Stimulated activated CD4-positive, alpha-beta T cell treated with anti-CD3 and anti-CD28 coated beads, Interleukin-2, amount 100 ng/mL, for 4 hours (primary cell): ENCODE measurements around the gene EPHA6.

ENCODE experiments used
- DNase-seq: peaks from one replicate; pipeline ENCODE4 v3.0.0-alpha.2; 2020; ENCODE audit warnings: low read depth

Gene EPHA6

GRCh38 chr3:97646932-97647331 lies 832.5 kb downstream of the EPHA6 start:
- DNase-seq = no peak

GRCh38 chr3:97647441-97647982 lies 833.1 kb downstream of the EPHA6 start:
- no peak for DNase-seq

DNA sequence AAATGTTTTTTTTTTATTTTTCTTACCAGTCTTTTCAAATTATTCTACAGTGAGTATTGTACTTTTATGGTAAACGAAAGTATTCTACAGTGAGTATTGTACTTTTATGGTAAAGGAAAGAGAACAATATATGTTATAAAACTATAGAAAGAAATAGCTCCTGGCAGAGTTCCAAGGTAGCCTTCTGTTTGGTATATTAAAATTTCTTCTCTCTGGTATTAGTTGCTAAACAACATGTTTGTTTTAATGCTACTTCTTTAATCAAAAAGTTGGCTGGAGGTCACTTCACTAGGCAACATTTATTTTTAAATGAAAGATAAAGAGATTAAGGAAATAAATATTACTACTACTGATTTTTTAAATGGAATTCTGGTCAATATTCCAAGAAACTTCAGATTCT lies 841.6 kb downstream of the EPHA6 start:
- DNase-seq = no peak

DNA sequence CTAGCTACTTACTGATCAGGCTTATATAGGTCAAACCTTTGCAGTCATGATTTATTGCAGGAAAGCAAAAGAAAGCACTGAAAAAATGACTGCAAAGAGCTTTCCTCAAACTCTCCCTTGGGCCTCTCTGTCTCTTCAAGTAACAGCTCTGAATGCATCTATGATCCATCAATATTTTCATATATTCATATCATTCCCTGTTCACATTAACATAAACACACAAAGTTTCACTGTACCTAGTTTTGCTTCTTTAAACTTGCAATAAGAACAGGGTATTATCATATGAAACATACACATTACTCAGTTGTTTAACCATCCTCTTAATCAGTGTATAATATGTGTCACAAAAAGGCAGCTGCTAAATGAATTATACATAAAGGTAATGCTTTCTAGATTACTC lies 842.2 kb downstream of the EPHA6 start:
- DNase-seq = no peak

DNA sequence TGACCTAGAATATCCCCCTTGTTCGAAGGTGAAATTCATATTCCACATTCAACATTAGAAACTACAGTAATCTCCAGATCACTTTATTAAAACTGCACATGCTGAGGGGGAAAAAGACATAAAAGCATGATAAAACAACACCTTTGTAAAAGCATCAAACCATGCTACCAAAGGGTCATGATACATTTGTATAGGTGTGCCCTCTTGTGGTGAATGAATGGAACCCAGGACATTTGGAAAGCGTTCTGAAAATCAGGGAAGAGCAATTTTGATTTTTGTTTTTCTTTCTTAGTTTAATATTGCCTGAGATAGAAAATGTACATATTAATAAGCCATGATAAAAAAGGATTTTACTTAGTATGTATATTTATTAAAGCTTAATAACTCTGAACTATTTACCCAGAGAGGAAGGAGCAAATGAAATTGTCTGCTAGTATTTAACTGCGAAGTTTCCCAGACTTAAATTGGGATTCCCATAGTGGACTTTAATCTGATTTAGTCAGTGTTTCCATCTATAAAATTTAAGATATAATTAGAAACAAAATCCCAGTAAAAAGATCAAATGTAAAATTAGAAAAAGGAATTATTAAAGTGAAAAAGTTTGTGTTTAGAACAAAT lies 844.4 kb downstream of the EPHA6 start:
- no peak for DNase-seq

DNA sequence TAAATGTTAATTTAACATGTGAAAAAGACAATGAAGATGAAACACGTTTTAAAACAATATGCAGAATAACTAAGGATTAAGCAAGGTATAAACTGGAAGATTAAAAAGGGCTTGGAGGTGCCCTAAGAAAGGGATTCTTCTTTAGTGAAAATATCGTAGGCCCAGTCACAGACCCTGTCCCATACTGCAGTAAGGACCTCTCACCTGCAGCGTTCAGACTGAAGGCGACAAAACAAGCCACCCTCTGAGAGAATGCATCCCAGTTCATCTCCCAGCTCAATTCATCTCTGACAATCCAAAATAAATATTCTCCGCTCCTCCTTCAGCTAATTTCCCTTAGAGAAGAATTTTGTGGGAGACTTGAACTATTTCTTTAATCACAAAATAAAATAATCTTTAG lies 847.9 kb downstream of the EPHA6 start:
- DNase-seq = no peak

DNA sequence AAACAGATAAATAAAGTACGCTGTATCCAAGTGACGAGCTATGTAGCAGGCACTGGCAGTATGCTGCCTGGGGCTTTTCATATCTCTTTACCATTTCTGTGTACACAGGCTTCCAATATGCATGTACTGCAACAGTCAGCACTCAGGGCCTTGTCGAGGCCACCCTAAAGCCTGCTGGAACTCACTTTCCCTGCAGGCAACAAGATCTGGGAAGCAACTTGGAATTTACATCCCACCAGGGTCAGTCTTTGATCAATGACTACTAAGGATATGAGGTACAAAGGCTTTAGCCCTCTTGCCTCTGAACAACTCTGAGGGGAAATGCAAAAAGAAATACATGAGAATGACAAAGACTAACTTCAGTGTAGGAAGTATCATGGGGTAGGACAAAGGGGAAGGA lies 848.4 kb downstream of the EPHA6 start:
- DNase-seq = no peak

DNA sequence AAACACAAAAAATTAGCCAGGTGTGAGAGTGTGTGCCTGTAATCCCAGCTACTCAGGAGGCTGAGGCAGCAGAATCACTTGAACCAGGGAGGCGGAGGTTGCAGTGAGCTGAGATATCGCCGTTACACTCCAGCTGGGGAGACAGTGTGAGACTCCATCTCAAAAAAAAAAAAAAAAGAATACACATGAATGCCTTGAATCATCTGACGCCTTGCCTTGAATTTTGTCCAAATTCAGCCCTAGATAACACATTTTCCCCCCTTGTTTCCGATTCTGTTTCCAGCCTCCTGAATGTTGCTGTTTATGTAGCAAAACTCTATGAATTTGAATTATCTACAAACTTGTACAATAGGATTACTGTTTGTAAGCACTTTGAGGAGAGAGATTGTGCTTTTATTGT lies 851.5 kb downstream of the EPHA6 start:
- DNase-seq = no peak

DNA sequence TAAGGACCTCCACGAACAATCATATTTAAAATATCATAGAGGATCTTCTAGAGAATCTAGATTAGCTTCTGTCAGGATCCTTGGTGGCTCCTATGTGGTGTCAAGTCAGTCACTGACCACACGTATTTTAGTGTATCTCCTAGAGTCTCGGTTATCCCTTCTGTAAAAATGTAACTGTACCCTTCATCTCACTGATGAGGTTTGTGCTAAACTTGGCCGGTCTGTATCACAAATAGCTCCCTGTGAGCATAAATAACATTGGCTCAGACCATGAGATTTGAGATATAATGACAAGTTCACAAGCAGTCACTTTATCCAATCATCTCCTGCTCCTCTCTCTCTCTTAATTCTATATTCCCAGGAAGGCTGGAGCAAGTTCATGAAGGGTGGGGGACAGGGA lies 856.6 kb downstream of the EPHA6 start:
- DNase-seq = no peak

DNA sequence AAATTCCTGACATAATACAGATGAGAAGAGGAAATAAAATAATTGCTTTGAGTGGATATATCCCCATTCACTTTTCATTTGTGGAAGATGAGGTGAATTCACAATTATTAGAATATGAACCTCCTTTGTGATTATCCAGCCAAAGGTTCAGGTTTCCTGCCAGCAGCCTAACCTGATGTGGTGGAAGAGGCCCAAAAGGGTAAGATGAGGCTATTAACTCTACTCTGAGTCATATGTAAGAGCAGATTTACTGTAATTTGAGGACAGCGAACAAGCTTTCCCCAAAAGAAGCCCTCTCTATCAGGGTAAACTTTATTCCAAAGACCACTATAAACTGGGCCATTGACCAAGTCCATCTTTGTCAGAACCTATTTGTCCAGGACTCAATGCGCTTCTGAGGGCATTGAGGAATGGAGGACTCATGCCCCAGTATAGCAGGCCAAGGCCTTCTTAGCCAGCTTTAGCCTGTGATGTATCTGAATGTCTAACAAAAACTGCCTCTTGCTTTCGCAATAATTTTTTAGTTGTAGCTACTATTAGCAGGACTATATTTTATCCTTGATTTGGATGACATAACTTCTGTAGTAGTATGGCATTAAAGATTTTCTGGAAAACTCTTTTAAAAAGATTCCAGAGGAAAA lies 859.1 kb downstream of the EPHA6 start:
- no peak for DNase-seq

GRCh38 chr3:97674461-97674860 lies 860.1 kb downstream of the EPHA6 start:
- no peak for DNase-seq

DNA sequence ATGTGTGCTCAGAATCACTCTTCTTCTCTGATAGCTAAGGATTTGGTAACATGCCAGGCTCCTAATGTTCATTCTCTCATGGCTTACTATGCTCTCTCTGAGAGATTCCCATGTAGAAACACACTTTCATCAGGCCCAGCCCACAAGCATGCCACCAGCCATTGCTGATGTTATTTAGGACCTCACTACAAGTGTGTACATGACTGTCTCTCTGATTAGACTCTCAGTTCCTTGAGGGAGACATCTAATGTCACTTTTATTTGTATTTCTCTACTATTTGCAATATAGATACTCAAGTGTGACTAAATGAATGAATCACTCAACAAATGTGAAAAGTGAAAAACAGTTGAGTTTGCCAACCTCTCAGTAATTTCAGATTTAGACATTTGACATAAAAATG lies 865.8 kb downstream of the EPHA6 start:
- DNase-seq = no peak

- no peak for DNase-seq
These were observed 866.3 kb downstream of the EPHA6 start for GRCh38 chr3:97680696-97681095.

DNA sequence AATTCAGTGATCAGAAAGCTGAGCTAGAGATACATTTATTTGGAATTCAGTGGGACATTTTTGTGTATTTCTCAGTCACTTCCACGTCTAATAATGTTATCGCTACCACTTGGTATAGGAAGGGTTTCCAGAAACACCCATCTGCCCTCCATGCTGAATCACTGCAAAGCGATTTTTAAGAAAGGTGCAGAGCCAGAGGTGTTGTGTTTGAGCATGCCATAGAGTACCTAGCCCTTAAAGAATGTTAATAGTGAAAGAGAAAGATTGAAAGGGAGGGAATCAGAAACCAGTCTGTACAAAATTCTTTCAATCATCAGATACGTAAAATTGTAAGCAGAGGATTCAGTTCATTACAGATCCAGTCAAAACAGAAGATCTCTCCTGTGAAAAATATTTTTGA lies 870.1 kb downstream of the EPHA6 start:
- no peak for DNase-seq

DNA sequence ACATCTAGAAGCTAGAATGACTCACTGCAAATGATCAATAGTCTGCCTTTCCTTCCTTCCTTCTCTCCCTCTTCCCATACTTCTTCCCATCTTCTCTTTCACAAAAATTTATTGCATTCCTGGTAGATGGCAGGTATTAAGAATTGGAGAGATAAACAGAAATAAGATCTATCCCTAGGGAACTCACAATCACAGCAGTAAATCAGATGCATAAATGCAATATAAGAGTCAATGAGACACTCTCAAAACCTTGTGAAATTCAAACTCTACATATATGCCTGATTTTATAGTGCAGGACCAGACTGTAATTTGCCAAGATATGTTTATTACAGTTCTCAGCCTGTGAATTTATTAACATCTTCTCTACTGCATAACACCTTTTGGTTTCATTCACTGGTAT lies 871.9 kb downstream of the EPHA6 start:
- no peak for DNase-seq

DNA sequence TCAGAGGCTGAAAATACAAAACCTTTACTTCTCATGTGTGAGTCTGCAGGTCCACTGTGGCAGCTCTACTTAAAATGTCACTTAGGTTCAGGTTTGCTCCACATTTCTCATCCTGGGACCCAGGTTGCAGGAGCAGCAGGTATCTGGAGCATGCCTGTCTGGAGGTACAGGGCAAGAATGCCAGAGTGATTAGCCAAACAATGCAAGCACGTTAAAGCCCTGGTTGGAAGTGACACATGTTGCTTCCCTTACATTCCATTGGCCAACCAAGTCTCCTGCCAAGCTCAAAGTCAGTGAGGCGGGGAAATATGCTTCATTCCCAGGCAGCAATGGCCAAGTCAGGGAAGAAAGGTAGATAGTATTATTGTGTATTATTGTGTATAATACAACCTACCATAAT lies 873.3 kb downstream of the EPHA6 start:
- DNase-seq = no peak

DNA sequence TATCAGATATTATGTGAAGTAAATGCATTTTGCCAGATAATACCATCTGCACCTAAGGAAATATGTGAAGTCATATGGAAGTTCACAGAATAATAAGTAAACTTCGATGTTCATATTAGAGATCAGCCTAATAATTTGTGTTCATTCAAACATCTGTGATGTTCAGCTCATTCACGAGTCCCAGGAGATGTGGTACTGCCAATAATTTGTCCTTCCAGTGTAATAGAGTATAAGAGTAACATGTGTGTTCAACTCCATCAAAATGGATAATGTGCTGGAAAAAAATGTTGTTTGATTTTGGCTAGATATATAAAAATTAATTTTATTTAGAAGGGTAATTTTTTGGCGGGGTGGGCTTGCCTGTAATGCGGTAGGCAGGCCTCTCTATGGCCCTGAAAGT lies 874.7 kb downstream of the EPHA6 start:
- DNase-seq = no peak

- DNase-seq = no peak
These were observed 875.6 kb downstream of the EPHA6 start for GRCh38 chr3:97689962-97690361.

GRCh38 chr3:97691354-97691753 lies 877.0 kb downstream of the EPHA6 start:
- DNase-seq = no peak

GRCh38 chr3:97692389-97692788 lies 878.0 kb downstream of the EPHA6 start:
- DNase-seq = no peak

DNA sequence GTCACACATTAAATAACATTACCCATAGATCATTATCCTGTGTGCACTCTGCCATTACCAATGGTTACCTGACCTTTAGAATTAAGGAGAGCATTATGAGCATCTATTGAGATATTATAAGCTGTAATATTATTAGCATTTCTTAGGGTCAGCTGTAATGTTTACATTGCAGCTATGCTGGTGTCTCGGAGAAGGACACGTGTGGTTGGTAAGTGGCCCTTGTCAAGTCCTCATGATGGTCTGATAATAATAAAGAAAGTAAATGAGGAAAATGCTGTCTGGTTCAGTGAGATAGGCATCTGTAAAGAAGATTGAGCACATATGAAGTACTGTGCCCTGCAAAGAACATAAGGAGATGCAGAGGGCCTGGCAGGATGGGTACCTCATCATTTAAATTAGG lies 878.4 kb downstream of the EPHA6 start:
- no peak for DNase-seq

- no peak for DNase-seq
These were observed 880.5 kb downstream of the EPHA6 start for GRCh38 chr3:97694876-97695275.

DNA sequence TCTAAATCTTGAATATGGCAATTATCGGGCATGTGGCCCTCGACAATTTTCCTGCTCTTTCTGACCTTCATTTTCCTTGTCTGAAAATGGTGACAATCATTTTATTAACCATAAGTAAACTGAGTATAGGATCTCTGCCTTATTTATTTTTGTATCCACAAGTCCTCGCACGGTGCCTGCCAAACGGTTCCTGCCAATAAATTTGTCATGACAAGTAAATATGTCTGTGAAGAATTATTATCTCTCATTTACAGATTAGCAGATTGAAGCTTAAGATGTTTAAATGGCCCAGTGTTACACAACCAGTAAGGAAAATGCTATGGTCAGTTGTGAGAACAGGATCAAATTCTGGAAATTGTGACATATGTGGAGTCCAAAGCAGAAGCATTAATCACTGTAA lies 884.3 kb downstream of the EPHA6 start:
- no peak for DNase-seq

- no peak for DNase-seq
These were observed 885.5 kb downstream of the EPHA6 start for GRCh38 chr3:97699889-97700288.
